K562 (cell line): ENCODE measurements around the gene IL6R. TPM values are rescaled to one million over a fixed set of nuclear protein-coding genes. Genes with fewer than 3 reads are reported as not detected.

Experiments
- ETS2 ChIP-seq: IDR thresholded peaks from 2 replicates; pipeline ENCODE4 v1.6.1; 2016; ENCODE audit warnings: borderline replicate concordance, missing genetic modification characterization, mild to moderate bottlenecking, moderate library complexity, missing compliant biosample characterization; ENCODE audit not compliant: poor library complexity, severe bottlenecking
- PHB2 ChIP-seq: fragments of 450-650 bp; IDR thresholded peaks from 2 replicates; pipeline ENCODE4 v1.6.1; 2017; ENCODE audit warnings: low read depth
- polyA plus RNA-seq, 8 experiments: library from polyadenylated mRNA; depleted of rRNA in 4 of 8; stranded (reverse) in 5 of 8; unstranded in 3 of 8; fragments of >200 nt; fragmentation: Nextera tagmentation in 2 of 8; fragmentation: Illumina TruSeq in 1 of 8; extraction: Ambion mirVana in 2 of 8; extraction: Trizol in 1 of 8; gene quantifications; 2 replicates each; pipeline versions ENCODE4 v1.2.1 to v1.2.3, GENCODE V29; 2011 to 2014; ENCODE audit warnings: inconsistent platforms in 1 of 8, missing spikeins in 1 of 8
- total RNA-seq, 7 experiments: library from RNA; depleted of rRNA in 6 of 7; stranded (reverse); fragments of >200 nt in 6 of 7; fragmentation: Illumina TruSeq in 2 of 7; extraction: Trizol in 2 of 7; gene quantifications; 2 replicates each; pipeline versions ENCODE4 v1.2.1 to v1.2.3, GENCODE V29; 2011 to 2021; ENCODE audit warnings: low replicate concordance in 1 of 7
- TF ChIP-seq, protein P1 (sequence below): fragments of 450-650 bp; IDR thresholded peaks from 2 replicates; pipeline ENCODE4 v1.6.1; 2016; ENCODE audit warnings: mild to moderate bottlenecking, moderate library complexity
- TF ChIP-seq, protein P2 (sequence below): fragments of 450-650 bp; IDR thresholded peaks from one replicate; pipeline ENCODE4 v1.6.1; 2018; ENCODE audit warnings: mild to moderate bottlenecking, moderate library complexity; ENCODE audit not compliant: partially characterized antibody

The IL6R gene
- total and polyA plus RNA-seq, 9 of the 15 experiments (the other 6 are each of a cell fraction or from before 2014, with no cell fraction given): 0.05 to 1.1 (median 0.11) TPM; not detected in 2

DNA sequence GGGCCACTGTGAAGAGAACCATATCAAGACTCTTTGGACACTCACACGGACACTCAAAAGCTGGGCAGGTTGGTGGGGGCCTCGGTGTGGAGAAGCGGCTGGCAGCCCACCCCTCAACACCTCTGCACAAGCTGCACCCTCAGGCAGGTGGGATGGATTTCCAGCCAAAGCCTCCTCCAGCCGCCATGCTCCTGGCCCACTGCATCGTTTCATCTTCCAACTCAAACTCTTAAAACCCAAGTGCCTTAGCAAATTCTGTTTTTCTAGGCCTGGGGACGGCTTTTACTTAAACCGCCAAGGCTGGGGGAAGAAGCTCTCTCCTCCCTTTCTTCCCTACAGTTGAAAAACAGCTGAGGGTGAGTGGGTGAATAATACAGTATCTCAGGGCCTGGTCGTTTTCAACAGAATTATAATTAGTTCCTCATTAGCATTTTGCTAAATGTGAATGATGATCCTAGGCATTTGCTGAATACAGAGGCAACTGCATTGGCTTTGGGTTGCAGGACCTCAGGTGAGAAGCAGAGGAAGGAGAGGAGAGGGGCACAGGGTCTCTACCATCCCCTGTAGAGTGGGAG lies 60.6 kb downstream of the IL6R start (continued):
- TF ChIP-seq, protein P1, sequence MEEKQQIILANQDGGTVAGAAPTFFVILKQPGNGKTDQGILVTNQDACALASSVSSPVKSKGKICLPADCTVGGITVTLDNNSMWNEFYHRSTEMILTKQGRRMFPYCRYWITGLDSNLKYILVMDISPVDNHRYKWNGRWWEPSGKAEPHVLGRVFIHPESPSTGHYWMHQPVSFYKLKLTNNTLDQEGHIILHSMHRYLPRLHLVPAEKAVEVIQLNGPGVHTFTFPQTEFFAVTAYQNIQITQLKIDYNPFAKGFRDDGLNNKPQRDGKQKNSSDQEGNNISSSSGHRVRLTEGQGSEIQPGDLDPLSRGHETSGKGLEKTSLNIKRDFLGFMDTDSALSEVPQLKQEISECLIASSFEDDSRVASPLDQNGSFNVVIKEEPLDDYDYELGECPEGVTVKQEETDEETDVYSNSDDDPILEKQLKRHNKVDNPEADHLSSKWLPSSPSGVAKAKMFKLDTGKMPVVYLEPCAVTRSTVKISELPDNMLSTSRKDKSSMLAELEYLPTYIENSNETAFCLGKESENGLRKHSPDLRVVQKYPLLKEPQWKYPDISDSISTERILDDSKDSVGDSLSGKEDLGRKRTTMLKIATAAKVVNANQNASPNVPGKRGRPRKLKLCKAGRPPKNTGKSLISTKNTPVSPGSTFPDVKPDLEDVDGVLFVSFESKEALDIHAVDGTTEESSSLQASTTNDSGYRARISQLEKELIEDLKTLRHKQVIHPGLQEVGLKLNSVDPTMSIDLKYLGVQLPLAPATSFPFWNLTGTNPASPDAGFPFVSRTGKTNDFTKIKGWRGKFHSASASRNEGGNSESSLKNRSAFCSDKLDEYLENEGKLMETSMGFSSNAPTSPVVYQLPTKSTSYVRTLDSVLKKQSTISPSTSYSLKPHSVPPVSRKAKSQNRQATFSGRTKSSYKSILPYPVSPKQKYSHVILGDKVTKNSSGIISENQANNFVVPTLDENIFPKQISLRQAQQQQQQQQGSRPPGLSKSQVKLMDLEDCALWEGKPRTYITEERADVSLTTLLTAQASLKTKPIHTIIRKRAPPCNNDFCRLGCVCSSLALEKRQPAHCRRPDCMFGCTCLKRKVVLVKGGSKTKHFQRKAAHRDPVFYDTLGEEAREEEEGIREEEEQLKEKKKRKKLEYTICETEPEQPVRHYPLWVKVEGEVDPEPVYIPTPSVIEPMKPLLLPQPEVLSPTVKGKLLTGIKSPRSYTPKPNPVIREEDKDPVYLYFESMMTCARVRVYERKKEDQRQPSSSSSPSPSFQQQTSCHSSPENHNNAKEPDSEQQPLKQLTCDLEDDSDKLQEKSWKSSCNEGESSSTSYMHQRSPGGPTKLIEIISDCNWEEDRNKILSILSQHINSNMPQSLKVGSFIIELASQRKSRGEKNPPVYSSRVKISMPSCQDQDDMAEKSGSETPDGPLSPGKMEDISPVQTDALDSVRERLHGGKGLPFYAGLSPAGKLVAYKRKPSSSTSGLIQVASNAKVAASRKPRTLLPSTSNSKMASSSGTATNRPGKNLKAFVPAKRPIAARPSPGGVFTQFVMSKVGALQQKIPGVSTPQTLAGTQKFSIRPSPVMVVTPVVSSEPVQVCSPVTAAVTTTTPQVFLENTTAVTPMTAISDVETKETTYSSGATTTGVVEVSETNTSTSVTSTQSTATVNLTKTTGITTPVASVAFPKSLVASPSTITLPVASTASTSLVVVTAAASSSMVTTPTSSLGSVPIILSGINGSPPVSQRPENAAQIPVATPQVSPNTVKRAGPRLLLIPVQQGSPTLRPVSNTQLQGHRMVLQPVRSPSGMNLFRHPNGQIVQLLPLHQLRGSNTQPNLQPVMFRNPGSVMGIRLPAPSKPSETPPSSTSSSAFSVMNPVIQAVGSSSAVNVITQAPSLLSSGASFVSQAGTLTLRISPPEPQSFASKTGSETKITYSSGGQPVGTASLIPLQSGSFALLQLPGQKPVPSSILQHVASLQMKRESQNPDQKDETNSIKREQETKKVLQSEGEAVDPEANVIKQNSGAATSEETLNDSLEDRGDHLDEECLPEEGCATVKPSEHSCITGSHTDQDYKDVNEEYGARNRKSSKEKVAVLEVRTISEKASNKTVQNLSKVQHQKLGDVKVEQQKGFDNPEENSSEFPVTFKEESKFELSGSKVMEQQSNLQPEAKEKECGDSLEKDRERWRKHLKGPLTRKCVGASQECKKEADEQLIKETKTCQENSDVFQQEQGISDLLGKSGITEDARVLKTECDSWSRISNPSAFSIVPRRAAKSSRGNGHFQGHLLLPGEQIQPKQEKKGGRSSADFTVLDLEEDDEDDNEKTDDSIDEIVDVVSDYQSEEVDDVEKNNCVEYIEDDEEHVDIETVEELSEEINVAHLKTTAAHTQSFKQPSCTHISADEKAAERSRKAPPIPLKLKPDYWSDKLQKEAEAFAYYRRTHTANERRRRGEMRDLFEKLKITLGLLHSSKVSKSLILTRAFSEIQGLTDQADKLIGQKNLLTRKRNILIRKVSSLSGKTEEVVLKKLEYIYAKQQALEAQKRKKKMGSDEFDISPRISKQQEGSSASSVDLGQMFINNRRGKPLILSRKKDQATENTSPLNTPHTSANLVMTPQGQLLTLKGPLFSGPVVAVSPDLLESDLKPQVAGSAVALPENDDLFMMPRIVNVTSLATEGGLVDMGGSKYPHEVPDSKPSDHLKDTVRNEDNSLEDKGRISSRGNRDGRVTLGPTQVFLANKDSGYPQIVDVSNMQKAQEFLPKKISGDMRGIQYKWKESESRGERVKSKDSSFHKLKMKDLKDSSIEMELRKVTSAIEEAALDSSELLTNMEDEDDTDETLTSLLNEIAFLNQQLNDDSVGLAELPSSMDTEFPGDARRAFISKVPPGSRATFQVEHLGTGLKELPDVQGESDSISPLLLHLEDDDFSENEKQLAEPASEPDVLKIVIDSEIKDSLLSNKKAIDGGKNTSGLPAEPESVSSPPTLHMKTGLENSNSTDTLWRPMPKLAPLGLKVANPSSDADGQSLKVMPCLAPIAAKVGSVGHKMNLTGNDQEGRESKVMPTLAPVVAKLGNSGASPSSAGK: no peak
- TF ChIP-seq, protein P2, sequence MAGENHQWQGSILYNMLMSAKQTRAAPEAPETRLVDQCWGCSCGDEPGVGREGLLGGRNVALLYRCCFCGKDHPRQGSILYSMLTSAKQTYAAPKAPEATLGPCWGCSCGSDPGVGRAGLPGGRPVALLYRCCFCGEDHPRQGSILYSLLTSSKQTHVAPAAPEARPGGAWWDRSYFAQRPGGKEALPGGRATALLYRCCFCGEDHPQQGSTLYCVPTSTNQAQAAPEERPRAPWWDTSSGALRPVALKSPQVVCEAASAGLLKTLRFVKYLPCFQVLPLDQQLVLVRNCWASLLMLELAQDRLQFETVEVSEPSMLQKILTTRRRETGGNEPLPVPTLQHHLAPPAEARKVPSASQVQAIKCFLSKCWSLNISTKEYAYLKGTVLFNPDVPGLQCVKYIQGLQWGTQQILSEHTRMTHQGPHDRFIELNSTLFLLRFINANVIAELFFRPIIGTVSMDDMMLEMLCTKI: no peak
- TF ChIP-seq ETS2 (no peak), PHB2 (no peak)
